MCF 10A (cell line): ENCODE results near the gene CHPF2. TPM values are rescaled to one million over a fixed set of nuclear protein-coding genes. Genes with fewer than 3 reads are reported as not detected.

Source experiments
- BruUV-seq: library from RNA; stranded (reverse); fragments of 400-500 nt; replicated peaks from 2 replicates; lab custom pipeline; 2021; lab: Mats Ljungman, UMichigan
- CTCF ChIA-PET: fragments of 300-600 bp; sonication (Branson Sonifier 250); formaldehyde crosslinking; extraction: SDS; loops from one replicate; lab custom pipeline; 2021; ENCODE audit warnings: antibody characterized with exemption, inconsistent platforms; lab: Yijun Ruan, JAX
- POLR2A ChIA-PET: fragments of 300-600, 350-650 bp; sonication (Branson Sonifier 250); formaldehyde crosslinking; extraction: SDS; loops from one replicate; lab custom pipeline; 2020; ENCODE audit warnings: antibody characterized with exemption, inconsistent platforms; lab: Yijun Ruan, JAX
- DNase-seq: peaks from one replicate; pipeline ENCODE4 v3.0.0-alpha.2; 2018; ENCODE audit not compliant: unreplicated experiment
- H3K27ac Mint-ChIP-seq: one replicate; pipeline ENCODE4 v1.8.0; 2022; ENCODE audit warnings: mild to moderate bottlenecking, low read depth, mixed read lengths; ENCODE audit not compliant: unreplicated experiment
- H3K27me3 Mint-ChIP-seq: one replicate; pipeline ENCODE4 v1.8.0; 2022; ENCODE audit warnings: mixed read lengths; ENCODE audit not compliant: insufficient read depth, unreplicated experiment
- H3K36me3 Mint-ChIP-seq: one replicate; pipeline ENCODE4 v1.8.0; 2022; ENCODE audit warnings: mild to moderate bottlenecking, moderate library complexity, mixed read lengths; ENCODE audit not compliant: insufficient read depth, unreplicated experiment
- H3K4me1 Mint-ChIP-seq: one replicate; pipeline ENCODE4 v1.8.0; 2022; ENCODE audit warnings: mixed read lengths; ENCODE audit not compliant: insufficient read depth, unreplicated experiment
- H3K4me3 Mint-ChIP-seq: one replicate; pipeline ENCODE4 v1.8.0; 2022; ENCODE audit warnings: mild to moderate bottlenecking, moderate library complexity, mixed read lengths; ENCODE audit not compliant: unreplicated experiment
- H3K9me3 Mint-ChIP-seq: one replicate; pipeline ENCODE4 v1.8.0; 2022; ENCODE audit warnings: mixed read lengths; ENCODE audit not compliant: unreplicated experiment
- CTCF ChIP-seq: fragments of 200-600 bp; IDR thresholded peaks from one replicate; pipeline ENCODE4 v1.8.0; 2022; ENCODE audit warnings: antibody characterized with exemption, mild to moderate bottlenecking; ENCODE audit not compliant: unreplicated experiment
- intact Hi-C: fragments of 100-400 bp; cut with micrococcal nuclease; formaldehyde crosslinking; loops from 2 replicates; pipeline ENCODE4 v1.14.1; 2022
- total RNA-seq: library from RNA; stranded (reverse); gene quantifications from 2 replicates; pipeline ENCODE4 v1.2.3, GENCODE V29; 2022

CHPF2 gene
- total RNA-seq, 1 experiment from 2014 or later, result 28.2 TPM

GRCh38 chr7:151235091-151235787 lies 3.0 kb downstream of the CHPF2 start:
- no peak for TF ChIP-seq CTCF
- ChIA-PET CTCF (interaction anchor here (0.6 to 3.7 kb wide), 3 partner anchors 8 to 107 kb away, joined by 3 to 21 read pairs (median 3); no protein-coding TSS in a partner anchor), POLR2A (no interaction called here)
- Mint-ChIP-seq H3K4me1 (peaks cover 16% of the 10 kb centered on the region), H3K36me3 (peaks cover 47% of the 10 kb centered on the region), H3K27me3 (no peaks in the 10 kb centered on the region), H3K4me3 (no peak overlapping the region), H3K9me3 (no peaks in the 10 kb centered on the region), H3K27ac (no peak overlapping the region)
- BruUV-seq, result no TSS peak
- DNase-seq, result no peak
- intact Hi-C loops, result no loop called here

GRCh38 chr7:151236406-151236805 lies 4.1 kb downstream of the CHPF2 start:
- POLR2A ChIA-PET, result interaction anchor here (0.6 to 1.0 kb wide), 3 partner anchors 15 to 139 kb away, joined by 3 to 4 read pairs (median 3); no protein-coding TSS in a partner anchor
- no TSS peak for BruUV-seq

GRCh38 chr7:151237244-151238189 lies 5.2 kb downstream of the CHPF2 start:
- no TSS peak for BruUV-seq
- CTCF ChIA-PET, result interaction anchor here (0.6 to 1.3 kb wide), 2 partner anchors 78 to 180 kb away, joined by 3 to 4 read pairs; partner anchors contain the start of gene CDK5
- Mint-ChIP-seq H3K27ac (no peak overlapping the region), H3K4me1 (peaks cover 5% of the 10 kb centered on the region), H3K4me3 (no peak overlapping the region), H3K36me3 (peaks cover 56% of the 10 kb centered on the region), H3K27me3 (no peaks in the 10 kb centered on the region), H3K9me3 (no peaks in the 10 kb centered on the region)
- no peak for DNase-seq
- POLR2A ChIA-PET, result interaction anchor here (1.0 to 1.1 kb wide), 2 partner anchors 11 to 14 kb away, joined by 3 to 4 read pairs; partner anchors contain the start of gene ABCF2
- no peak for TF ChIP-seq CTCF
- intact Hi-C loops, result no loop called here

More at GRCh38 chr7:151236406-151236805, 4.1 kb downstream of the CHPF2 start:
- intact Hi-C loops, result no loop called here
- Mint-ChIP-seq H3K27ac (no peak overlapping the region), H3K9me3 (no peaks in the 10 kb centered on the region), H3K4me3 (no peak overlapping the region), H3K4me1 (peaks cover 15% of the 10 kb centered on the region), H3K36me3 (peaks cover 54% of the 10 kb centered on the region), H3K27me3 (no peaks in the 10 kb centered on the region)
- TF ChIP-seq CTCF, result no peak
- CTCF ChIA-PET, result interaction anchor here (0.6 to 1.3 kb wide), 2 partner anchors 79 kb away, joined by 3 read pairs; no protein-coding TSS in a partner anchor
- no peak for DNase-seq
